Measurements from ENCODE around the gene RAD51AP1. TPM values are rescaled to one million over a fixed set of nuclear protein-coding genes. Genes with fewer than 3 reads are reported as not detected.
A peak's percentile ranks its signal among the peaks of the same experiment; 100 is the strongest.

RAD51AP1 gene
- total RNA-seq, 1 donor from 2014 or later, result 12.5 TPM

GRCh38 chr12:4579305-4580102 is 40.8 kb downstream of the RAD51AP1 start:
- Mint-ChIP-seq H3K27ac (ENCODE audit: unreplicated experiment) (peak overlapping the region; percentile 93), H3K9me3 (ENCODE audit: unreplicated experiment) (no peaks in the 10 kb centered on the region), H3K4me1 (ENCODE audit: unreplicated experiment) (peaks cover 78% of the 10 kb centered on the region), H3K36me3 (ENCODE audit: low read depth, unreplicated experiment) (peaks cover 11% of the 10 kb centered on the region), H3K4me3 (ENCODE audit: unreplicated experiment) (no peak overlapping the region), H3K27me3 (ENCODE audit: unreplicated experiment) (peaks cover 5% of the 10 kb centered on the region)
- no peak for DNase-seq (ENCODE audit: low spot score)
- no peak for TF ChIP-seq CTCF (IDR thresholded peaks at IDR 0.05; ENCODE audit: unreplicated experiment)

GRCh38 chr12:4580281-4580688 is 41.6 kb downstream of the RAD51AP1 start:
- Mint-ChIP-seq H3K4me3 (ENCODE audit: unreplicated experiment) (peak overlapping the region; percentile 52), H3K36me3 (ENCODE audit: low read depth, unreplicated experiment) (peaks cover 15% of the 10 kb centered on the region), H3K27ac (ENCODE audit: unreplicated experiment) (peak overlapping the region; percentile 93), H3K9me3 (ENCODE audit: unreplicated experiment) (no peaks in the 10 kb centered on the region), H3K4me1 (ENCODE audit: unreplicated experiment) (peaks cover 78% of the 10 kb centered on the region), H3K27me3 (ENCODE audit: unreplicated experiment) (peaks cover 5% of the 10 kb centered on the region)
- DNase-seq (ENCODE audit: low spot score), result no peak
- TF ChIP-seq CTCF (IDR thresholded peaks at IDR 0.05; ENCODE audit: unreplicated experiment), result no peak

DNA sequence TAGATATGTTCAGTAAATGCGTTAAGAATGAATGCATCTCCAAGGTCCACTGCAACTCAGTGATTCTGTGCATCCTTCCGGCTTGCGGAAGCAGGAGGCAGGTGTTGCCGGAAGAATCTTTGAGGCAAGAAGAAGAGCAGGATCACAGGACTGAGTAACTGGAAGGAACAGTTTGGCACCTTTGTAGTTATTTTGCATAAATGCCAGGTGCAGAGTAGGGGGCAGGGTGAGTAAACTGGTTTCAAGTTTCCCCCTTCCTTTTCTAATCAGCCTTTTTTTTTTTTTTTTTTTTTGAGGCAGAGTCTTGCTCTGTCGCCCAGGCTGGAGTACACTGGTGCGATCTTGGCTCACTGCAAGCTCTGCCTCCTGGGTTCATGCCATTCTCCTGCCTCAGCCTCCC is 45.6 kb downstream of the RAD51AP1 start:
- H3K9me3 Mint-ChIP-seq (ENCODE audit: unreplicated experiment), result no peaks in the 10 kb centered on the region
- peaks cover 36% of the 10 kb centered on the region for H3K36me3 Mint-ChIP-seq (ENCODE audit: low read depth, unreplicated experiment)
- no peak for DNase-seq (ENCODE audit: low spot score)
- H3K27me3 Mint-ChIP-seq (ENCODE audit: unreplicated experiment), result peaks cover 7% of the 10 kb centered on the region
- H3K4me1 Mint-ChIP-seq (ENCODE audit: unreplicated experiment), result peaks cover 72% of the 10 kb centered on the region
- no peak overlapping the region for H3K27ac Mint-ChIP-seq (ENCODE audit: unreplicated experiment)
- no peak for TF ChIP-seq CTCF (IDR thresholded peaks at IDR 0.05; ENCODE audit: unreplicated experiment)
- peak overlapping the region; percentile 54 for H3K4me3 Mint-ChIP-seq (ENCODE audit: unreplicated experiment)

- H3K27me3 Mint-ChIP-seq (ENCODE audit: unreplicated experiment), result peaks cover 7% of the 10 kb centered on the region
- H3K27ac Mint-ChIP-seq (ENCODE audit: unreplicated experiment), result peak overlapping the region; percentile 25
- DNase-seq (ENCODE audit: low spot score), result no peak
These were observed 46.2 kb downstream of the RAD51AP1 start for GRCh38 chr12:4584896-4585295.

More at GRCh38 chr12:4584896-4585295, 46.2 kb downstream of the RAD51AP1 start:
- peaks cover 67% of the 10 kb centered on the region for H3K4me1 Mint-ChIP-seq (ENCODE audit: unreplicated experiment)
- no peaks in the 10 kb centered on the region for H3K9me3 Mint-ChIP-seq (ENCODE audit: unreplicated experiment)
- no peak for TF ChIP-seq CTCF (IDR thresholded peaks at IDR 0.05; ENCODE audit: unreplicated experiment)
- peak overlapping the region; percentile 63 for H3K4me3 Mint-ChIP-seq (ENCODE audit: unreplicated experiment)
- peaks cover 41% of the 10 kb centered on the region for H3K36me3 Mint-ChIP-seq (ENCODE audit: low read depth, unreplicated experiment)
